ENCODE data around the gene CERT1. TPM values are rescaled to one million over a fixed set of nuclear protein-coding genes. Genes with fewer than 3 reads are reported as not detected.
A peak's percentile ranks its signal among the peaks of the same experiment; 100 is the strongest.

CERT1 gene
- polyA plus RNA-seq, 3 donors: 16.6 to 50.5 (median 45.9) TPM

- Histone ChIP-seq H2AFZ (ENCODE audit: insufficient read depth, low read depth, low read length, poor library complexity, severe bottlenecking) (no peak overlapping the region), H3K27me3 (ENCODE audit: control insufficient read depth in 2 of 2, insufficient read depth in 2 of 2, low read length in 2 of 2) (no peaks in the 10 kb centered on the region), H3K9me3 (replicated peaks in 1 of 2; ENCODE audit: control insufficient read depth in 1 of 2, insufficient read depth in 1 of 2, low read length in 2 of 2) (peaks cover 0 to 22% of the 10 kb centered on the region in 2 donors), H3K9ac (ENCODE audit: insufficient read depth, low read length, poor library complexity, severe bottlenecking) (no peak overlapping the region), H3K4me3 (replicated peaks in 1 of 3; ENCODE audit: low read depth in 2 of 3, low read length in 3 of 3) (no peak overlapping the region), H3K4me1 (ENCODE audit: control insufficient read depth in 1 of 2, insufficient read depth in 2 of 2, low read length in 2 of 2) (no peaks in the 10 kb centered on the region), H3K4me2 (replicated peaks; ENCODE audit: extremely low read depth, low read length, poor library complexity, severe bottlenecking) (no peak overlapping the region), H3K36me3 (replicated peaks in 1 of 2; ENCODE audit: control insufficient read depth in 1 of 2, insufficient read depth in 2 of 2, low read length in 2 of 2) (no peaks in the 10 kb centered on the region), H3K79me2 (ENCODE audit: insufficient read depth, low read length) (peaks cover 91% of the 10 kb centered on the region), H4K20me1 (ENCODE audit: insufficient read depth, low read length) (peaks cover 100% of the 10 kb centered on the region), H3K27ac (ENCODE audit: low read depth in 1 of 2, low read length in 2 of 2) (no peak overlapping the region)
- Mint-ChIP-seq H3K27me3 (ENCODE audit: low read depth in 3 of 3) (no peaks in the 10 kb centered on the region), H3K4me1 (peaks cover 12% of the 10 kb centered on the region), H3K4me3 (no peak overlapping the region), H3K9me3 (peaks cover 9 to 23% (median 16%) of the 10 kb centered on the region in 7 donors), H3K36me3 (peaks cover 21 to 25% of the 10 kb centered on the region in 2 donors), H3K27ac (peak overlapping the region in 1 of 7 donors; percentile 45)
- TF ChIP-seq, protein P1, sequence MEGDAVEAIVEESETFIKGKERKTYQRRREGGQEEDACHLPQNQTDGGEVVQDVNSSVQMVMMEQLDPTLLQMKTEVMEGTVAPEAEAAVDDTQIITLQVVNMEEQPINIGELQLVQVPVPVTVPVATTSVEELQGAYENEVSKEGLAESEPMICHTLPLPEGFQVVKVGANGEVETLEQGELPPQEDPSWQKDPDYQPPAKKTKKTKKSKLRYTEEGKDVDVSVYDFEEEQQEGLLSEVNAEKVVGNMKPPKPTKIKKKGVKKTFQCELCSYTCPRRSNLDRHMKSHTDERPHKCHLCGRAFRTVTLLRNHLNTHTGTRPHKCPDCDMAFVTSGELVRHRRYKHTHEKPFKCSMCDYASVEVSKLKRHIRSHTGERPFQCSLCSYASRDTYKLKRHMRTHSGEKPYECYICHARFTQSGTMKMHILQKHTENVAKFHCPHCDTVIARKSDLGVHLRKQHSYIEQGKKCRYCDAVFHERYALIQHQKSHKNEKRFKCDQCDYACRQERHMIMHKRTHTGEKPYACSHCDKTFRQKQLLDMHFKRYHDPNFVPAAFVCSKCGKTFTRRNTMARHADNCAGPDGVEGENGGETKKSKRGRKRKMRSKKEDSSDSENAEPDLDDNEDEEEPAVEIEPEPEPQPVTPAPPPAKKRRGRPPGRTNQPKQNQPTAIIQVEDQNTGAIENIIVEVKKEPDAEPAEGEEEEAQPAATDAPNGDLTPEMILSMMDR (IDR thresholded peaks at IDR 0.05): no peak
- intact Hi-C loops (cut with micrococcal nuclease): no loop called here
- DNase-seq: no peak
- WGBS (ENCODE audit: insufficient coverage): no CpG with 5 or more reads among the region's 2 CpGs
Measured at GRCh38 chr5:75471193-75471592, 40.2 kb downstream of the CERT1 start.

DNA sequence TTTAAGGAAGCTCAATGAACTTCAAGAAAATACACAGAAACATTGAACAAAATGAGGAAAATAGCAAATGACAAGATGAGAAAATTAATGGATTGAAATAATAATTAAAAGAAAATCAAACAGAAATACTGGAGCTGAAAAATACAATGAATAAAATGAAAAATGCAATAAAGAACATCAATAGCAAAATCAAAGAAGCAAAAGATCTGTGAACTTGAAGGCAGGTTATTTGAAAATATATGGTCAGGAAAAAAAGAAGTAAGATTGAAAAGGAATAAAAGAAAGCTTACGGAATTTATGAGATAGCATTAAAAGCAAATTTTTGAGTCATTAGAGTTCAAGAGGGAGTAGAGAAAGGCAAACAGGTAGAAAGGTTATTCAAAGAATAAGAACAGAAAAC, 42.4 kb downstream of the CERT1 start:
- Histone ChIP-seq H3K36me3 (replicated peaks in 1 of 2; ENCODE audit: control insufficient read depth in 1 of 2, insufficient read depth in 2 of 2, low read length in 2 of 2) (no peaks in the 10 kb centered on the region), H3K27ac (ENCODE audit: low read depth in 1 of 2, low read length in 2 of 2) (no peak overlapping the region), H4K20me1 (ENCODE audit: insufficient read depth, low read length) (peaks cover 100% of the 10 kb centered on the region), H3K4me1 (ENCODE audit: control insufficient read depth in 1 of 2, insufficient read depth in 2 of 2, low read length in 2 of 2) (peaks cover 0 to 2% of the 10 kb centered on the region in 2 donors), H2AFZ (ENCODE audit: insufficient read depth, low read depth, low read length, poor library complexity, severe bottlenecking) (no peak overlapping the region), H3K27me3 (ENCODE audit: control insufficient read depth in 2 of 2, insufficient read depth in 2 of 2, low read length in 2 of 2) (no peaks in the 10 kb centered on the region), H3K4me3 (replicated peaks in 1 of 3; ENCODE audit: low read depth in 2 of 3, low read length in 3 of 3) (no peak overlapping the region), H3K4me2 (replicated peaks; ENCODE audit: extremely low read depth, low read length, poor library complexity, severe bottlenecking) (no peak overlapping the region), H3K9me3 (replicated peaks in 1 of 2; ENCODE audit: control insufficient read depth in 1 of 2, insufficient read depth in 1 of 2, low read length in 2 of 2) (peaks cover 0 to 22% of the 10 kb centered on the region in 2 donors), H3K9ac (ENCODE audit: insufficient read depth, low read length, poor library complexity, severe bottlenecking) (no peak overlapping the region), H3K79me2 (ENCODE audit: insufficient read depth, low read length) (peaks cover 96% of the 10 kb centered on the region)
- Mint-ChIP-seq H3K27ac (no peak overlapping the region), H3K4me1 (peaks cover 21% of the 10 kb centered on the region), H3K27me3 (ENCODE audit: low read depth in 3 of 3) (no peaks in the 10 kb centered on the region), H3K4me3 (no peak overlapping the region), H3K36me3 (peaks cover 19 to 25% of the 10 kb centered on the region in 2 donors), H3K9me3 (peaks cover 9 to 23% (median 16%) of the 10 kb centered on the region in 7 donors)
- WGBS (ENCODE audit: insufficient coverage): no CpG with 5 or more reads among the region's 1 CpG
- intact Hi-C loops (cut with micrococcal nuclease): no loop called here
- DNase-seq: no peak
- TF ChIP-seq, protein P1 (IDR thresholded peaks at IDR 0.05): no peak
